RKO (cell line): Measurements from ENCODE around the gene EXOSC7.
"Not testable (repeated sequence)": the region's sequence is repeated elsewhere in the genome, so short reads cannot be mapped to it uniquely, and the experiment has no call there.

Experiments used
- DNase-seq: peaks from one replicate; pipeline ENCODE4 v3.0.0-alpha.2; 2016; ENCODE audit warnings: low spot score

EXOSC7 gene

DNA sequence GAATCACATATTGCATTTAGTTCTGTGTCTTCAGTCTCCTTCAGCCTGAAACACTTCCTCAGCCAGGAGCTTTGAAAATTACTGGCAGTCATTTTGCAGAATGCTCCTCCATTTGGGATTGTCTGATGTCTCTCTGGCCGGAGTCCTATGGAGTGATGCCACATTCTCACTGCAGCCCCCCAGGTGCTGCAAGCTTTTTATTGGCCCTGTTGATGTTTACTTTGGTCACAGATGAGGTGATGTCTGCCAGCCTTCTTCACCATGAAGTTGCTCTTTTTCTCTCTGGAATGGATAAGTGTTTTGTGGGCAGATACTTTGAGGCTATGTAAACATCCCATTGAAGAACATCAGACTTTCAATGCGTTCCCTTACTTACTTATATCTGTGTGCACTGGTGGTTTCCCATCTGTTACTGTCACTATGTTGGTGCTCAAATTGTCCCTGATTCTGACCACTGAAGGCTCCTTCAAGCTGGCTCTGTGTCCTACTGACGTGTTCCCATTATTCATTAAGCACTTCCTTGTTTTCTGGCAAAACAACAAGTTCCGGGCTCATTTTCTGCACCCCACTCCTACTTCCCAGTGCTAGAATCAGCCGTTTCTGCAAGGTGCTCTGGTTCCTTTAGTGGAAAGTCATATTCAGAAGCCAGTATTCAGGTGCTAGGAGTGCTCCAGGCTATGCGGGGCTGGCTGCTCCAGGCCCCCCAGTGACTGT, 48.7 kb downstream of the EXOSC7 start:
- DNase-seq = no peak

DNA sequence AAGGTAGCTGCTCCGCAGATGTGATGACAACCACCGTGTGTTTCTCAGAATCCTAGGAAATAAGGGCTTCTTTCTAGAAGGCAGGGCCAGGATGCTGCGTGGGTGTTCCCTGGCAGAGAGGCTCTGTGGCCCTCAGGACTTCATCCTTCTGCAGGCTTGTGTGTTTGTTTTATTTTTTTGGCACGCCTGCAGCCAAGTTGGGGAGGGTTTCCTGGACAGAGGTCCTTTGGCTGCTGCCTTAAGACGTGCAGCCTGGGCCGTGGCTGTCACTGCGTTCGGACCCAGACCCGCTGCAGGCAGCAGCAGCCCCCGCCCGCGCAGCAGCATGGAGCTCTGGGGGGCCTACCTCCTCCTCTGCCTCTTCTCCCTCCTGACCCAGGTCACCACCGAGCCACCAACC, 50.0 kb downstream of the EXOSC7 start, which contains the start of gene CLEC3B:
Gene CLEC3B, plus strand, starts transcription at position 266 of the 400 bp plus-strand sequence. Its CDS starts 60 bp downstream, at position 326.
- DNase-seq = no peak

DNA sequence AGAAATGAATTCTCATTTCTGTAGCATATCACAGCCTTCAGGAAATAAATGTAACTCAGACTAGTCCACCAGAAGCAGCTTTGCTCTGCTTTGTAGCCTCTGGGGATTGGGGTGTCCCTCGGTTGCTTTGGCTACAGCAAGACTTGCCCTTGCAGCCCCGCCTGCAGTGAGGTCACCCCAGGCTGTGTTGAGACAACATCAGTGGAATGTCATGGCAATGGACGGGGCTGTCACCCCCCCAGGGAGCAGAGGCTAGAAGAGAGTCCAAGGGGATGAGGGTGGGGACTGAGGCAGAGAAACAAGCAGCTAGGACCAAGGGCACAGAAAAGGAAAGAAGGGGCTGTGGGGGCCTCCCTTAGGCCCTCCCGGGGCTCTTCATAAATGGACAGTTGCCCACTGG, 50.9 kb downstream of the EXOSC7 start:
- no peak for DNase-seq

DNA sequence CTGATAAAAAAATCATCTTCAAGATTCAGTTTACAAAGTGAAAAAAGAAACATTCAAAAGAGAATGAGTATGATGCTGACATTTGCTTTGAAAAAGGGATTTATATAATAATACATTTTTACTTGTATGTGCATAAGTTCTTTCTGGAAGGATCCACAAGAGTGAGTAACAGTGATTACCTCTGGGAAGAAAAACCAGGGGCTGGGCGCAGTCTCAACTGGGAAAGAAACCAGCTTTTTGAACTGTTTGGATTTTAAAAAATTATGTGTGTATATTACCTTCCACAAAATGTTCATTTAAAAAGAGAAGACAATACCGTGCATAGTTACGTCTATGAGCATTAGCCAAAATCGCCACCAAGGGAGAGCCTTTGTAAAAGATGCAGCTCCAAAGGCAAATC, 51.4 kb downstream of the EXOSC7 start:
- DNase-seq = no peak

DNA sequence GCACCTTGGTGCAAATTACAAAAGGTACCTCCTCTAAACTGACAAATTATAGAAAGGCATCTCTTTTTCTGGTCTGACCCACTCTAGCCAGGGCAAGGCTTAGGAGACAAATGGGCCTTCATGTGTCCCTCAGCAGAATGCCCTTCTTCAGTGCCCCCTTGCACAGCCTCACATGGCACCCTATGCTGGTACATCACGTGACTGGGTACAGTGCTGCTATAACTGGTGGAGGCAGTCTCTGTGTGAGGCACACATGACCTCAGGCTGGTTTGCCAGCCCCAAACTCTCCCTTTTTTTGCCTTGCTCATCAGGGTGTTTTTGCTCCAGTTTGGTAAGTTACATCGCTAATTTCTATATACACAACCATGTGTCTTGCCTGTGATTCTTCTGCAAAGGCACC, 53.2 kb downstream of the EXOSC7 start:
- no peak for DNase-seq

DNA sequence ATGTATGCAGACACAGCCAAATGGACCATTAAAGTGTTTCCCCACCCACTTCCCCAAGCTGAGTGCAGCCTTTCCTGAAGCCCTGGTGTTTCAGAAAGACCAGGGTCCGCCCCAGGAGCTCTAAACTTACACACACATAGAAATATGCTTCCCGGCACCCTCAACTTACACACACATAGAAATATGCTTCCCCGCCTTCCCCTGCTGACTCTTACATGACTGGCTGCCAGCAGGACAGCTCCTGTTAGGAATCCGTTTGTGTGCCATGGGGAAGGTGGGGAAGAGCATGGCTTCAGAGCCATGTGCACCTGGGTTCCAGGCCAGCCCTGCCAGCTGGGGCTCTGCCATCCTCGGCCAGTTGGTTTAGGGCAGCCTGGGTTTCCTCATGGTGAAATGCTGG, 53.6 kb downstream of the EXOSC7 start:
- peak; percentile 16 for DNase-seq

DNA sequence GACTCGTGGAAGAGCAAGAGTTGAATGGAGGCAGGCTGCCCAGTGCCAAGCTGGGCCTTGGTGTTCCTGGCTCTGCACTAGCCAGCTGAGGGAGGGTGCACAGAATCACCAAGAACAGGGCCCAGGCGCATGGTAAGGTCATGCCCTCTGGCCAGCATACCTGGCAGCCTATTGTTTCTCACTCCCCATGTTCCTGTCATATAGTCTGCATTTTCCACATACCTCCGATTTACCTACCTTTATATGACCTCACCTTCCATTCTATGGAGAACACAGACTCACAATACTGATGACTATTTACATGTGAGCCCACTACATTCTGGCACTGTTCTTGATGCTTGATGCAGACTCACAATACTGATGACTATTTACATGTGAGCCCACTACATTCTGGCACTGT, 55.5 kb downstream of the EXOSC7 start:
- no peak for DNase-seq

DNA sequence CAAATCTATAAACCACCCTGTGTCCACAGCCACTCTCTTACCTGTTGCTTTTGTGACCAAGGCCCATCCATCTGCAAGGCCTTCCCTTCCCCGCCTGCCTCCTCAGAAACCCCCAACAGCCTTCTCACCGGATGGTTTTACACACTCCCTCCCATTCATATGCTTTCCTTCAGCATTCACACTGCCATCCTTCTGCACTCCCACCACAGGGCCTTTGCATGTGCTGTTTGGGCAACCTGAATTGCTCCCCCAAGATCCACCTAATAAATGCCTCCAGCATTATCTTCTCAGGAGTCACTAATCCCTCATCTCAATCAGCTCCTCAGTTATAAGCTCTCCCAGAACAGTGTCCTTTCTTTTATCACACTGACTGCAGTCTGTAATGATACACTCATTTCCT, 56.1 kb downstream of the EXOSC7 start:
- DNase-seq = no peak

DNA sequence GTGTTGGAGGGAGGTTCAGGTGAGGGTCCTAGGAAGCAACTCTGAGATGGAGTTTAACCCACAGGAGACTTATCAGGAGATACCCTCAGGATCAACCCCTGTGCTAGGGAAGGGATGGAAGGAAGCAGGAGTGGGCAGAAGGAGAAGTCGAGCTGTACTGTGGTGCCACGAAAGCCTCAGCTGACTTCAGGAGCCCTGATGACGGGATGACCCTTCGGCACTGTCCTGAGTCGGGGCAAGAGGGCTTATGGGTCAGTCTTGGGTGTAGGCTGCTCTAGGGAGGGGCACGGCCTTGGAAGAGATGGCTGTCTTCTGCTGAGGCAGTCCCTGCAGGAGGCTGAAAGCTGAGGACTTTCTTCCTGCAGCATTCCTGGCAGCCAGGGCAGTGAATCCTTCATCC, 57.7 kb downstream of the EXOSC7 start:
- DNase-seq = no peak

DNA sequence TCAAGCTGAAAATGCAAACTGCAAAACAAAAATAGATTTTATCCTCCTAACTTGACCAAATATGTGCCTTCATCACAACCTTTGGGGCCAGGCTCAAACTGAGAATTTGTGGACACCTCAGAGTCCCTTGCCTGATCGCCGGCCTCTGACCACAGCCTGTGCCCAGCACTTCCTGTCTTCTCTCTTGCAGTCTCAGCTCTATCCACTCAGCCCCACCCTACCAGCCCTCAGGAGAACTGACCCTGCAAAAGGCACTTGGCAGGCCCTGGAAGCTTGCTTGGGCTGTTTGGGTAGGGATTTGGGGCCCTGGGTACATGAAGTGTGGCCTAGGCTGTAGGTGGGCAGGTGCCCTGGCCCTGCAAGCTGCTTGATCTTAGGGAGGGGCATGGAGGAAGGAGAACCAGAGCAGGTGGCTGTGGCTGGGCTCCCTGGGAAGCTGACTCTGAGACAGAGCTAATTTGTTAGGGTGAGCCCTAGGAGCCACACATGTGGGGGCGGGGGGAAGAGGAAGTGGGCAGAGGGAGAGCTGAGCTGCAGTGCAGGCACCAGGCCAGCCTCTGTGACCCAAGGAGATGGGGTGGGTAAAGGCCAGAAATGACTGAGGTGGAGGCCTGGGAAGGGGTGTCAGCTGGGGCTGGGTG, 58.7 kb downstream of the EXOSC7 start:
- no peak for DNase-seq

DNA sequence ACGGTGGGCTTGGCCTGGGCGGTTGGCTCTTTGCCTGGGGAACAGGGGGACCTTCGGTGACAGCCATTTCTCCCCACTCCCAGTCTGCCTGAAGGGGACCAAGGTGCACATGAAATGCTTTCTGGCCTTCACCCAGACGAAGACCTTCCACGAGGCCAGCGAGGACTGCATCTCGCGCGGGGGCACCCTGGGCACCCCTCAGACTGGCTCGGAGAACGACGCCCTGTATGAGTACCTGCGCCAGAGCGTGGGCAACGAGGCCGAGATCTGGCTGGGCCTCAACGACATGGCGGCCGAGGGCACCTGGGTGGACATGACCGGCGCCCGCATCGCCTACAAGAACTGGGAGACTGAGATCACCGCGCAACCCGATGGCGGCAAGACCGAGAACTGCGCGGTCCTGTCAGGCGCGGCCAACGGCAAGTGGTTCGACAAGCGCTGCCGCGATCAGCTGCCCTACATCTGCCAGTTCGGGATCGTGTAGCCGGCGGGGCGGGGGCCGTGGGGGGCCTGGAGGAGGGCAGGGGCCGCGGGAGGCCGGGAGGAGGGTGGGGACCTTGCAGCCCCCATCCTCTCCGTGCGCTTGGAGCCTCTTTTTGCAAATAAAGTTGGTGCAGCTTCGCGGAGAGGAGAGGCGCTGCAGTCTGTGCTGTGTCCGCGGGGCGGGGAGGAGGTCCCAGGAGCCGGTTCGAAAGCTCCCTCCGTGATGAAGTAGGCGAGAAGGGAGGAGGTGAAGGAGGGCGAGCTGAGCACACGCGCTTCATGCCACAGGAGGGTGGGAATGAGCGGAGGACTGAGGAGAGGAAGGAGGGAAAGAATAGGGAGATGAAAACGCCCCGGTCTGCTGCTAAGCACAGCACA, 59.6 kb downstream of the EXOSC7 start:
- no peak for DNase-seq

DNA sequence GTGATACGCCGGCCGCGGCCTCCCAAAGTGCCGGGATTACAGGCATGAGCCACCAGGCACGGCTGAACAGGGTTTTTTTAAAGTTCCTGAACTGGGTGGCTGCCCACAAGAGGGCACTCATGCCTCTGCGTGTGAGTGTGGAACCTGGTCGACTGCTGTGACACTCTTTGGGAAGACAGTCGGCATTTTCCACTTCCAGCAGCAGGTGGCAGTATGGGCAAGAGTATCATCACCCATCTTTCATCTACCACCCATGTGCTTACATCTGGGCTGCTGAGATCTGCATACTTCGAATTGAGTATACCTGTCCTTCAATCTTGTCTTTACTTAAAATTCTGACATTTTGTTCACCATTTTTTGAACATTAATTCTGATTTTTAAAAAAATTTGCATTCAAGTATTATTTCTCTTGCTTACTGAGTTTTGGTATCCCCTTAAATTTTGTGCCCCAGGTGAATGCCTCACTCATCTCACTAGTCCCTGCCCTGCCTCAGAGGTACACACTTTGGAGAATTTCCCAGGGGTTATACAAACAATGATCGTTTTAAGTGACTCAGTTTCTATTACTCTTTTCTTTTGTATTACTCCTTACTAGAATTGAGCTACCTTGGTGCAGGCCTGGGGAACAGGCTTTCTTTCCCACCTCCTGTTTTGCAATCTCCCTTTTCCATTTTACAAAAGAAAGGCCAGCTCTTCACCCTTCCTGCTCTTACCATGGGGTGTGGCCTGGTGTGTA, 61.8 kb downstream of the EXOSC7 start:
- peak; percentile 96 for DNase-seq

DNA sequence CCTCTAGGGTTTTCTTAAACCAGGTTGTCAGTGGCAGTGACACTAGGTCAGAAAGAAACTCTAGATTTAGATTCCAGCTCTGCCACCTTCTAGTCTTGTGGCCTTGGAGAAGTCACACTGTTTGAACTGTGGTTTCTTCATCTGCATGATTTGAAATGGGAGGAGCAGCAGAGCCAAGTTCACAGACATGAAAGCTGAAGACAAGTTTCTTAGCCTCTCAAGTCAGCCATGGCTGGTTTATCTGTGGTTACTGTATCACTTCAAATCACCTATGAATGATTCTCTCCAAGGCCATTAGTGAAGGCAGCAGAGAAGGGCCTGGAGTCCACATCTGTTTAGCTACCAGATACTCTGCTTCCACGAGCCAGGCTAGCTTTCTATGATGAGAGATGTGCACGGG, 65.6 kb downstream of the EXOSC7 start:
- DNase-seq = no peak

DNA sequence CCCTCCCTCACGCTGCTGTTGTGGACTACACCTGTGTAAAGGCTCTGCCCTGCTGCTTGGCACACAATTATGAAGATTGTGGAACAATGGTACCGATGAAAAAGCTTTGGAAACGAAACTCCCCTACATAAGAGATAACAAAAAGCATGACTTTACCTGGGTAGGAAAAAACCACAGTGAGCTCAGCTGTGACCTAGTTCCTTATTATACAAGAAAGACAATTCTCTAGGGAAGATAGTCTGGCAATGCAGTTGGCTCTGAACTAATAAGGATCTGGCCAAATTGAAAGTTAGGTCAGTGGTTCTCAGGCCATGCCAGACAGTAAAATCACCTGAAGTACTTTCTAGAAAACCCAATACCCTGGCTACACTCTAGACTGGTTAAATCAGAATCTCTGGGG, 66.1 kb downstream of the EXOSC7 start:
- DNase-seq = no peak

DNA sequence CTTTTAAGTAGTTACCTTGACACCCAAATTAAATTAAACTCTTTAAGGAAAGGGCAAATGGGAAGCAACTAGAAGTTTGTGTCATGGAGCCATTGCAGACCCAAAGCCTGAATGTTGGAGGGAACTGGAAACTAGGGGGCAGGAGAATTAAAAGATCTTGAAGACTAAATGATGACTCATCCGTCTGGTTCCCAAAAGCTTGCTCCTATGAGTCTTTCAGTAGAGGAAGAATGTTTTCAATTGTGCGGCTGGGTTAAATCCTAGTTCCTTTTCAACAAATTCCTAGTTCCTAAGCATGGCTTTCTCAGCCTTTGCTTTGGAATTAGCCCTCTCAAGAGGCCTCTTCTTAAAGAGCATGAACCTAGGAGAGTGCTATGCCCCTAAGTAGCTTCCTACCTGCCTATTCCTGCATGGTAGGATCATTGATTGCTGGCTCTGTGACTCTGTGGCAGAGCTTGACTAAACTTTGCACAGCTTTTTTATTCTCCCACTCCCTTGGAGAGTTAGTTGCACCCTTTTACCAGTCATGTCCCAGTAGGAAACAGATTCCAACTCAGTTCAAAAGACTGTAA, 67.8 kb downstream of the EXOSC7 start:
- DNase-seq = peak; percentile 73

DNA sequence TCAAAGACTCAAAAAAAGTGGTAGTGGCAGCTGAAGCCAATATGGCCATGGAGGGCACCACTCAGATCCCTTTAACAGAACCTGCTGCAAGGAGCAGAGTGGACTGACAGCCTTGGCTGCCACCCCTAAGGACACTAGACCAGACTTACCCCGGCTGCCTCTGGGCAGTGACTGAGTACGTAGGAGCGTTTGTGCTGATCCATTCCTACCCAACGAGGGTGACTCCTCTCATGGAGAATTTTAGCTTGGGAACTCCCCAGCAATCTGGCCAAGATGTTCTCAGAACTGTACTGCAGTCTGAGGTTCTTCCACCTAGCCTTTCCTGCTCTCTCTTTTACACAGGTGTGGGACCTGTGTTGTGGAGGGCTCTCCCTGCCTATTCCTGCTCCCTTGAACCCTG, 72.2 kb downstream of the EXOSC7 start:
- no peak for DNase-seq

DNA sequence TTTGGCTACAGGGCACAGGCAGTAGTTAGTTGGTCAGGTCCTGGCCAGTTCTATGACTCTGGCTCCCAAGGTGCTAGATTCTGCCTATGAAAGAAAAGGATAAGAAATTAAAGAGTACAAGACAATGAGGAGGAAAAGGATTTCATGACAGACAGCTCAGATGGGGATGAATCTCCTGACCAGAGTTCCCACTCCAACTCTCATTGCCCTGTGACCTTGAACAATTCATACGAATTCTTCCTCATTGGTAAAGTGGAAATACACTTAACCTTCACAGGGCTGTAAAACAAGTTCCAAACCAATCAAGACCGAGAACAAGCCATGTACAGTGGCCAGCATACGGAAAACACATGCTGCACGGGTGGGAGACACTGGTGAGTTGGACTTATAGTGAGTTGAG, 73.8 kb downstream of the EXOSC7 start:
- no peak for DNase-seq

DNA sequence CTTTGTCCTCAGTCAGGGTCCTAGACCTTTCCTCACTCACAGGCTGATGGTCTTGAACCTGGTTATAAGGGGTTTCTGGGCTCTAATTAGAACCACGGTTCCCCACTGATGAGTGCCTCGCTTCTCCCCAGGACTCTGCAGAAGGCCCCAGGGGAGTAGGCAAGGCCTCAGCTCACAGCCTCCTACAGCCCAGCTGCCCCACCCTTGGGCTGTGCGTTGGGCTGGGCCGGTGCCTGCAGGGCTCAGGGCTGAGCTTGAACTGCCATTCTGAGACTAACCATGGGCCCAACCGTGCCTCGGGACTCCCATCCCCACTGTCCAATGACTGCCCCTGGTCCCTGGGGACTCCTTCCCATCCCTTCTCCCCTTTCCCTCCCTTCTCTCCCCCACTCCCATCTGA, 75.6 kb downstream of the EXOSC7 start:
- DNase-seq = no peak

DNA sequence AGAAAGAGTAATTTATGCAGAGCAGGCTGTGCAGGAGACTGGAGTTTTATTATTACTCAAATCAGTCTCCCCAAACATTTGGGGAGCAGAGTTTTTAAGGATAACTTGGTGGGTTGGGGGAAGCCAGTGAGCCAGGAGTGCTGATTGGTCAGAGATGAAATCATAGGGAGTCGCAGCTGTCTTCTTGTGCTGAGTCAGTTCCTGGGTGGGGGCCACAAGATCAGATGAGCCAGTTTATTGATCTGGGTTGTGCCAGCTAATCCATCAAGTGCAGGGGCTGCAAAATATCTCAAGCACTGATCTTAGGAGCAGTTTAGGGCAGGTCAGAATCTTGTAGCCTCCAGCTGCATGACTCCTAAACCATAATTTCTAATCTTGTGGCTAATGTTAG, 77.8 kb downstream of the EXOSC7 start:
- DNase-seq = not testable (repeated sequence)

DNA sequence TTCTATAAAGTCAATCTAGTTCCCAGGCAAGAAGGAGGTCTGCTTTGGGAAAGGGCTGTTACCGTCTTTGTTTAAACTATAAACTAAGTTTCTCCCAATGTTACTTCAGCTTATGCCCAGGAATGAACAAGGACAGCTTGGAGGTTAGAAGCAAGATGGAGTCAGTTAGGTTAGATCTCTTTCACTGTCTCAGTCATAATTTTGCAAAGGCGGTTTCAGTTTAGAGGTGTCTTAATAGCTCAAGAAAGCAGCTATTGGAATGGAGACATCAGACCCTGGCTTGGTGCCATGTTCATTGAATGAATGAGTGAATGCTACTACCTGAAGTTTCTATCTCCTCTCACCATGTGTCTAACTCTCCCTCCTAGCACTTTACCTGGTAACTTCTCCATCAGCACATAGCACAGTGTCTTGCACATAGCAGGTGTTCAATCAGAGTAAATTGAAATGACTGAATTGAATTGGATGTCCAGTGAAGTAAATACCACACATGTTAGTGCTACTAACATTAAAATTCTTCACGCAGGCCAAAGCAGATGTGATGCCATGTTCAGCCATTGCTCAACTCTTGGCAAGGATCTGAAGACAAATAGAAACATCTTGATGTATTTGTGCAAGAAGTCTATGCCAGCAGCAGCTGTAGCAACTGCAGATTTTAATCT, 78.3 kb downstream of the EXOSC7 start:
- no peak for DNase-seq

DNA sequence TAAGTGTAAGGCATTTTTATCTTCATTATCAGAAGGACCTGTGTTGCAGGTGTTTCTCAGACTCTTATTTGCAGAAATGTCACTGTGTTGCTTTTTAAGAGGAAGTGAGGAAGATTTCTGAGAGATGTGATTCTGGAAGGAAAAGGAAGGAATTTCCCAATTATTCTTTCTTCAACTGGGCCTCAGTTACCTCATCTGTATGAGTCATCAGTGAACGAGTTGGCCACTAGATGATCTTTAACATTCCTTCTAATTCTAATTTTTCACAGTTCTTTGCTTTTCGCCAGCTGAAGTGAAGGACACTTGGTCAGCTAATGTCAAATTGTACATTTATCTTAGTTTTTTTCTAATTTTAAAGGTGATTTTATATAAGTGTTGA, 79.0 kb downstream of the EXOSC7 start:
- peak; percentile 48 for DNase-seq
